GM12872 (cell line): ENCODE results near the gene CRACR2A.

Experiments
- TF ChIP-seq, protein P1 (sequence below): IDR thresholded peaks from 3 replicates; pipeline ENCODE4 v1.5.1; 2011; ENCODE audit warnings: low read depth, mild to moderate bottlenecking, low read length, moderate library complexity; ENCODE audit not compliant: insufficient read depth

The CRACR2A gene

DNA sequence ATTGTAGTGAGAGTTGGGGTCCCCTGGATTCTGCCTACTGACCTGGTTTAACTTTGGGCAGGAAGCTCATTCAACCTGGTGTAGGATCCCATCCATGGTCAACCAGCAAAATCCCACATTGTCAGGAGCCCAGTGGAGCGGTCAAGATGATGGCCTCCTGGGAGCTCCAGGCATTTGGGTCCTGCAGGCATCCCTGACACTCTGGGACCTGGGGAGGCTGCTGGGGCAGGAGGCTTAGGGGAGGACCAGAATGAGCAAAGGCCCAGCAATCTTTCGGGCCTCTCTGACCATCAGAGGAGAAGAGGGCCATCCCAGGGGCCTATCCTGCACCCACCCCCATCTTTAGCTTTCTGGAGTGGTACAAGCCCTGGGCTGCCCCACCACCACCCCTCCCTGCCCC, 157.9 kb downstream of the CRACR2A start:
- TF ChIP-seq, protein P1, sequence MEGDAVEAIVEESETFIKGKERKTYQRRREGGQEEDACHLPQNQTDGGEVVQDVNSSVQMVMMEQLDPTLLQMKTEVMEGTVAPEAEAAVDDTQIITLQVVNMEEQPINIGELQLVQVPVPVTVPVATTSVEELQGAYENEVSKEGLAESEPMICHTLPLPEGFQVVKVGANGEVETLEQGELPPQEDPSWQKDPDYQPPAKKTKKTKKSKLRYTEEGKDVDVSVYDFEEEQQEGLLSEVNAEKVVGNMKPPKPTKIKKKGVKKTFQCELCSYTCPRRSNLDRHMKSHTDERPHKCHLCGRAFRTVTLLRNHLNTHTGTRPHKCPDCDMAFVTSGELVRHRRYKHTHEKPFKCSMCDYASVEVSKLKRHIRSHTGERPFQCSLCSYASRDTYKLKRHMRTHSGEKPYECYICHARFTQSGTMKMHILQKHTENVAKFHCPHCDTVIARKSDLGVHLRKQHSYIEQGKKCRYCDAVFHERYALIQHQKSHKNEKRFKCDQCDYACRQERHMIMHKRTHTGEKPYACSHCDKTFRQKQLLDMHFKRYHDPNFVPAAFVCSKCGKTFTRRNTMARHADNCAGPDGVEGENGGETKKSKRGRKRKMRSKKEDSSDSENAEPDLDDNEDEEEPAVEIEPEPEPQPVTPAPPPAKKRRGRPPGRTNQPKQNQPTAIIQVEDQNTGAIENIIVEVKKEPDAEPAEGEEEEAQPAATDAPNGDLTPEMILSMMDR = no peak

DNA sequence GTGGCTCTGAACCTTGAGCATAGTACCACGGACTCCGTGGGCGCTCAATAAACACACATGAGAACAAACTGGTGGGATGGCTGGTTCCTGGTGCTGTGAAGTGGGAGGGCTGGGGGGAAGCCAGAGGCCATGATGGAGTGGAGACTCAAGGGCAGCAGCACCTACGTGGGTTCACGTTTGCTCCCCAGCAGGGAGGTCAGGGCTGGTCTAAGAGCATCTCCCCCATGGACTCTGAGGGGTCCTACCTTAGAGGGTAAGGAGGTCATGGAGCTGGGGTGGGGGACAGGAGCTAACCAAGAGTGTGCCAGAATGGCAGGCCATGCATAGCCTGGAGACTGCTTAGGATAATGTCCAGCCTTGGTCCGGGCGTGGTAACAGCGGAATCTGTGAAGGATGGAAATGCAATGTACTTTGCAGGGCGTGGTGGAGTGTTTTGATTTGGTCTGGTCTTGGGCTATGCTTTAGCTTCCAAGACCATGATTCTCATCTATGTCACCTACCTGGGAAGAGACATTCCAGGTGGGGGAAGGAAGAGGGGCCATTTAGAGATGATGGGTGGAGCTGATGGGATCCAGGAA, 158.9 kb downstream of the CRACR2A start:
- TF ChIP-seq, protein P1 = no peak

DNA sequence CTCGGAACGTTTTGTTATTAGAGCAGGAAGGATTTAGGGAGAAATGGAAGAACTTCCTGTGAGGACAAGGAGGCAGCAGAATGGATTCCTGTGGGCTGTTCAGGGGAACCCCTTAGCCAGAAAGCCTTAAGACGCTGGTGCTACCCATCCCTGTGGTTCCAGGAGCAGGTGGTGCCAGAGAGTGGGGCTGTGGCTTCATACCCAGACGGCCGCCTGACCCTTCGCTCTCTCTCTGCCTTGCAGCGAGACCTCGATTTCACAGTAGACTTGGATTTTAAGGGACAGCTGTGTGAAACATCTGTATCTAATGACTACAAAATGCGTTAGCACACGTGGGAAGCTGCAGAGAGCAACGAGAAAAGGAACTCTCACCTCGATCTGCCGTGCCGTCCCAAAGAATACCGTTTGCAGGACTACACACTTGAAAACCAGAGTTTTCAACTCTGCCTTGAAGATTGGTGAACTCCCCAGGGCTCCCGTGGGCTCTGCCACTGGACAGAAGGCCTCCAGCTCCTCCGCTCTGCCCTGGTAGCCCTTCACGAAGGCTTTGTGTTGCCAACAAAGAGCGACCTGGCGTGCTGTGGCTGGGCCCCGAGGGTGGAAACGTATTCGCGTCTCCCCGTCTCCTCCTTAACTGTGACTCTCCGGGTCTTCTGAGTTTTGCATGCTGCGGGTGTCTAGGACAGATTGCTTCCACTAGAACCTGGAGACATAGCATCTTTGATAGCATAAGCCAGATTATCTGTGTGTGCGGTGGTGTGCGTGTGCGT, 159.9 kb downstream of the CRACR2A start:
- TF ChIP-seq, protein P1 = no peak

DNA sequence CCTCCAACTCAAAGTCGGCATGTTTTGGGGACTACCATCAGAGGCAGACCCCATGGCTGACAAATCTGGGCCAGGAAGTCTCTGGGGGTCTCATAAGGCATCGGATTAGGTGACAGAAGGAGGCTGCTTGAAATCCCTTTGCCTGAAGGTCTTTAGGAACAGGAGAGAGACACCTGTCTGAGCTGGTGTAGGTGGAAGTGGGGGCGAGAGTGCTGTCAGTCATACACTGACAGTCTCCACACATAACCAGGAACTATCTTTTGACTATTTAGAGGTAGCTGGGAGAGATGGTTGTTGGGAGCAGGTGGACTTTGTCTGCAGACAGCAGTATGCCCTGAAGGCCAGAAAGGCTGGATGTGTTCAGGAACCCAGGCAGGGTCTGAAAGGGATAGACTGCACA, 163.2 kb downstream of the CRACR2A start:
- TF ChIP-seq, protein P1 = no peak

DNA sequence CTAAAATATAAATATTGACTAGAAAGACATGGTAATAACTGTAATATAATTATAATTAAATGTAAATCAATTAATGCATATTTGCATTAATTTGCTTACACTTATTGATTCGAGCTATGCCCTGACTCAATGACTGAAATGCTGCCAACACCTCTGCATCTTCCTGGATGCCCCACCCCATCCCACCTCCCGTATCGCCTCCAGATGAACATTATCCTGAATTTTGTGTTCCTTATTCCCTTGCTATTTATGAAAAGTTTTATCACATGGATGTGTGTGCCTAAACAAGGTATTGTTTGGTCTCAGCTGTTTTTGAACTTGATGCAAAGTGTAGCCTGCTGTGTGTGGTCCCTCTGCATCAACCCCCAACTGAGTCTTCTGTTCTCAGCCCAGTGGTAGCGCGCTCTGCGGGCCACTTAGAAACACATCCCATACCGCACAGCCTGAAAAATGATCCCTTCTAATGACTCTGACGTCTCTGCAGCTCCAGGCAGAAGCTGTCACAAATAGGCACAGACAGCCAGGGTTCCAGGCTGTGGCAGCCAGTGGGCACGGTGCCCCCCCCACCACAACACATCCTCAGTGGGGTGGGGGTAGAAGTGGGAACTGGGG, 165.4 kb downstream of the CRACR2A start:
- TF ChIP-seq, protein P1 = no peak

DNA sequence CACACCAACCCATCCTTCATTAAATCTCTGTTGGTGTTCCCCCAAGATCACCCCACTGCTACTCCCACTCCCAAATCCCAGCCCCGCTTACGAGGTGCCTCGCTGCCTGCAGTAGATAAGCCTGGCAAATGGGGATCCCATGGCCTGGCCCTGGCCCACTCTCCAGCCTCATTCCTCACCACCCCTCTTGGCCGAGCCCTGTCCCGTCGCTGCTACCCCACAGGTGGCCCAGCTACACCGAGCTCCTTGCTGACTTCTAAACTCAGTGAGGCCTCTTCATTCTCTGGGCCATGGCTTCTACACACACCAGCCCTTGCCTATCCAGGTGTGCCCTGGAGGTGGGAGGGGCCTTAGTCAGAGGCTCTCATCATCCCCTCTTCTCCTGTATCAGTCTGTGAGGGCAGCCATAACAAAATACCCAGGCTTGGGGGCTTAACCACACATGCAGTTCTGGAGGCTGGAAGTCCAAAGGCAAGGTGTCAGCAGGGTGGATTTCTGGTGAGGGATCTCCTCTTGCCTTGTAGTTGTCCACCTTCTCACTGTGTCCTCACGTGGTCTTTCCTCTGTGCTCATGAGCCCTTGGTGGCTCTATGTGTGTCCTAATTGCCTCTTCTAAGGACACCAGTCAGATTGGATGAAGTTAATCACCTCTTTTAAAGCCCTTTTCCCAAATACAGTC, 169.1 kb downstream of the CRACR2A start:
- TF ChIP-seq, protein P1 = no peak

DNA sequence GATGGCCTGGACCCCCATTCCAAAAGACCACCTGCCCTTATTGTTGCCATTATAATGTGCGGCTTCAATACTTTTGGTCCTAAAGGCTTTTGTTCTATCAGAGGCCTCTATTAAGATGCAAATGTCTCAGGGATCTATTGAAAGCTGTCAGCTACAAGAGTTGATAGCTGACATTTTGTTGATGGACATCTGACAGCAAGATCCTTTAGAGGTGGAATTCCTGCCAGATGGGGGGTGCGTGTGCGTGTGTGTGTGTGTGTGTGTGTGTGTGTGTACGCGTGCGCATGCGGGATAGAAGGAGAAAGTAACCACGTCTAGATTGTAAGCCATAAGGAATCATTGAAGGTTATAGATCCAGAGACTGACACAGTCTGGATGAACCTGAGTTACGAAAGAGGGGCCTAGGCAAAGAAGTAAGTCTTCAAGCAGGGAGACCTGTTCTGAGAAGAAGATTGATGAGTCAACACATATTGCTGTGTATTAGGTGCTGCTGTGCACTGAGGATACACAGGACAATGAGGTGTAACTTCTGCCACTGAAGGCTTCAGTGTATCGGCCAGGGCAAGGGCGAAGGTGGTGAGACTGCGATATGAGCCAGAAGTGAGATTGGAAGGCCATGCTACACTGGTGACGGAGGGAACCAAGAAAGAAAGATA, 172.7 kb downstream of the CRACR2A start:
- TF ChIP-seq, protein P1 = no peak
